Smooth muscle cell of the coronary artery (primary cell): ENCODE data around the gene FNDC1. TPM values are rescaled to one million over a fixed set of nuclear protein-coding genes. Genes with fewer than 3 reads are reported as not detected.

ENCODE experiments used
- total RNA-seq: library from RNA; depleted of rRNA; stranded (reverse); fragments of >200 nt; gene quantifications from 2 replicates; pipeline ENCODE4 v1.2.3, GENCODE V29; 2014; ENCODE audit warnings: low replicate concordance

FNDC1 gene
- 0.23 and 0.53 TPM in 2 replicates for total RNA-seq

DNA sequence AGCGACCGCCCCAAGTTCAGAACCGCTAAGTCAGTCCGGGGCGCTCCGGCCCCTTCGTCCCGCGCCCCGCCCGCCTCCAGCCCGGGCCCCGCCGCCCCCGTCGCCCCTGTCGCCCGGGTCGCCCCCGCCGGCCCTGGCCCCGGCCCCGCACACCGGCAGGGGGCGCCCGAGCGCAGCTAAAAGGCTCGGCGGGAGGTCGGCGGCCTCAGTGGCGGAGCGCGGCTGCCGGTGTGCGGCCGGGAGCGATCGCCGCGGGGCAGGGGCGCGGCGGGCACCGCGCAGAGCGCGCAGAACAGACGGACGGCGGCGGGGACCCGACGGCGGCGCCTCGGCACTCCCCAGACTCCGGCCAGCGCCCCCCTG is at the start of gene FNDC1:
Gene FNDC1 (plus strand): TSS at position 208 of the 363 bp plus-strand sequence. CDS start 197 bp downstream, outside the sequence.

Other genes starting within 250 kb of the FNDC1 start
- 2.8 and 3.1 TPM in 2 replicates for gene RSPH3, start 169.2 kb upstream of the FNDC1 start, total RNA-seq
- not detected in 2 replicates for gene TAGAP, start 124.4 kb upstream of the FNDC1 start, total RNA-seq